ENCODE data around the gene SMYD4.
A peak's percentile ranks its signal among the peaks of the same experiment; 100 is the strongest.
"Not testable (repeated sequence)": the region's sequence is repeated elsewhere in the genome, so short reads cannot be mapped to it uniquely, and the experiment has no call there.

Gene SMYD4

GRCh38 chr17:1829216-1829591 is 498 bp downstream of the SMYD4 start:
- DNase-seq = no peak

- DNase-seq = no peak
These were observed 9.0 kb downstream of the SMYD4 start for GRCh38 chr17:1820528-1821252.

- no peak for DNase-seq
These were observed 16.6 kb downstream of the SMYD4 start for GRCh38 chr17:1813088-1813487.

- DNase-seq = no peak
These were observed 19.1 kb downstream of the SMYD4 start for GRCh38 chr17:1810450-1811103.

- DNase-seq = not testable (repeated sequence)
These were observed 19.9 kb downstream of the SMYD4 start for GRCh38 chr17:1809815-1810214.

GRCh38 chr17:1808644-1809043 is 21.1 kb downstream of the SMYD4 start:
- no peak for DNase-seq

GRCh38 chr17:1807890-1808289 is 21.8 kb downstream of the SMYD4 start:
- DNase-seq = no peak

GRCh38 chr17:1803280-1803679 is 26.4 kb downstream of the SMYD4 start:
- no peak for DNase-seq

GRCh38 chr17:1802429-1802828 is 27.3 kb downstream of the SMYD4 start:
- DNase-seq = no peak

- DNase-seq = no peak
These were observed 29.0 kb downstream of the SMYD4 start for GRCh38 chr17:1800712-1801111.

- no peak for DNase-seq
These were observed 29.5 kb downstream of the SMYD4 start for GRCh38 chr17:1800240-1800639.

- DNase-seq = not testable (repeated sequence)
These were observed 31.9 kb downstream of the SMYD4 start for GRCh38 chr17:1797846-1798245.

GRCh38 chr17:1797323-1797722 is 32.4 kb downstream of the SMYD4 start:
- DNase-seq = no peak

GRCh38 chr17:1796800-1797199 is 32.9 kb downstream of the SMYD4 start:
- no peak for DNase-seq

GRCh38 chr17:1793447-1793806 is 36.3 kb downstream of the SMYD4 start:
- DNase-seq = no peak

- no peak for DNase-seq
These were observed 36.9 kb downstream of the SMYD4 start for GRCh38 chr17:1792495-1793446.

GRCh38 chr17:1789936-1790335 is 39.8 kb downstream of the SMYD4 start:
- DNase-seq = no peak

- DNase-seq = no peak
These were observed 42.3 kb downstream of the SMYD4 start for GRCh38 chr17:1787301-1787902.

- no peak for DNase-seq
These were observed 43.0 kb downstream of the SMYD4 start for GRCh38 chr17:1786708-1787107.

GRCh38 chr17:1785930-1786329 is 43.8 kb downstream of the SMYD4 start:
- DNase-seq = no peak

GRCh38 chr17:1783834-1784611 is 45.7 kb downstream of the SMYD4 start:
- DNase-seq = peak; percentile 65

- DNase-seq = peak; percentile 30
These were observed 46.4 kb downstream of the SMYD4 start for GRCh38 chr17:1783271-1783670.

Data from MV-4-11 (cell line).